ENCODE data around the gene TMEM143. TPM values are rescaled to one million over a fixed set of nuclear protein-coding genes. Genes with fewer than 3 reads are reported as not detected.

TMEM143 gene
- total and polyA plus RNA-seq, 2 of the 8 experiments (the other 6 are each of a cell fraction or from before 2014, with no cell fraction given) = 14.2 to 19.1 TPM

DNA sequence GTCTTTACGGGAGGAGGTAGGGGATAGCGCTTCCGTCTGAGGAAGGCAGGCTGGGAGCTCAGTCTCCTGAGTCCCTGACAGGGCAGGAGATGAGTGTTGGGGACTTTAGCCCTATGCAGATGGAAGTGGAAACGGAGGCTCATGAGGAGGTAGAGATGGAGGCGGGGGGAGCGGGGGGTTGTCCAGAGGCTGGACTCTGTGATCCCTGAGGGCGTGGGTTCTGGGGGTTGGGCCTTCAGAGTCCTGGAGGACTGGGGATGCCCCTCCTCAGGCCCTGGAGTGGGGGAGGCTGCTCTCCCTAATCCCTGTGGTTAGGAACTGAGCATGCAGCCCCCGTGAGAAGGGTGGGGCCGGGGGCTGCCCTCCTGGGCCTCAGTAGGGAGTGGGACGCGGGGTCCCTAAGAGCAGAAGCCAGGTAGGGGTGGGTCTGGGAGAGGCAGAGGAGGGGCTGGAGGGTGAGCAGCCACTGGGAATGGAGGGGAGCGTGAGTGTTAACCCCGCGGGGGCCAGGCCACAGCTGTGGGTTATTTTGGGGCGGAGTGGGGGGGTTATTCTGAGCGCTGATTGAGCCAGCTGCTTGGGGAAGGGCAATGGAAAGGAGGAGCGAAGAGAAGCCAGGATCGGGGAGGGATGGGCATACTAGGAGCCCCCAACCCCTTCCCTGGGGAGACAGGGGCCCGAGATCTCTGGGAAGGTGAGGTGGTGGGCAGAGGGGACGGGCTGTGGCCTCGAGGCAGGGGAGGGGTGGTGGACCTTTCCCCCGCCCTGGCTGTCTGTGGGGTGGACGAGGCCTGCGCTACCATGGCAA, 32.5 kb upstream of the TMEM143 start:
- CTCF ChIA-PET (ENCODE audit: partially characterized antibody) = interaction anchor here (0.7 to 0.9 kb wide), 2 partner anchors 36 to 66 kb away, joined by 3 read pairs; no protein-coding TSS in a partner anchor

More for the DNA sequence above, 32.5 kb upstream of the TMEM143 start:
- Histone ChIP-seq H4K5ac (ENCODE audit: insufficient read length, low read depth, low read length) (no peak overlapping the region), H3K4ac (replicated peaks; ENCODE audit: insufficient read length, low read depth, low read length) (no peak overlapping the region), H4K8ac (ENCODE audit: extremely low read depth, insufficient read depth, low read length) (0 out of 2 replicates have a peak overlapping the region, but pooled peaks have one; percentile 5), H4K20me1 (replicated peaks in 1 of 2; ENCODE audit: control insufficient read depth in 1 of 2, insufficient read depth in 2 of 2, low read length in 2 of 2) (no peaks in the 10 kb centered on the region), H3K79me2 (ENCODE audit: control insufficient read depth in 1 of 2, insufficient read depth in 2 of 2, low read length in 2 of 2) (no peaks in the 10 kb centered on the region), H3K4me3 (ENCODE audit: extremely low read depth in 1 of 4, insufficient read depth in 2 of 4, low read depth in 3 of 4, low read length in 4 of 4) (peak overlapping the region in 1 of 4 experiments; percentile 65; a peak in 1 of 8 replicates), H3K9ac (replicated peaks in 1 of 4; ENCODE audit: extremely low read depth in 1 of 4, low read depth in 3 of 4, low read length in 3 of 4) (no peak overlapping the region), H3K23ac (ENCODE audit: insufficient read length) (no peak overlapping the region), H3K4me2 (ENCODE audit: insufficient read depth in 1 of 2, low read depth in 2 of 2, low read length in 2 of 2) (peak overlapping the region; percentile 8 to 81; a peak in 2 of 4 replicates), H3K56ac (replicated peaks; ENCODE audit: insufficient read length, low read depth, low read length) (no peak overlapping the region), H2BK20ac (ENCODE audit: low read length) (no peak overlapping the region), H2AFZ (ENCODE audit: low read length) (no peak overlapping the region), H2BK15ac (ENCODE audit: low read length) (peak overlapping the region; percentile 12; the same call in 1 of the 2 replicates), H3K79me1 (ENCODE audit: low read depth, low read length) (no peaks in the 10 kb centered on the region), H3K14ac (ENCODE audit: insufficient read length) (no peak overlapping the region), H4K91ac (replicated peaks; ENCODE audit: insufficient read length, low read length) (no peak overlapping the region), H3K27me3 (replicated peaks in 1 of 4; ENCODE audit: control insufficient read depth in 3 of 4, extremely low read depth in 1 of 4, insufficient read depth in 3 of 4, low read length in 3 of 4) (peaks cover 6 to 50% (median 42%) of the 10 kb centered on the region in 4 experiments), H2BK120ac (replicated peaks; ENCODE audit: low read depth, low read length) (no peak overlapping the region), H3K4me1 (replicated peaks in 1 of 4; ENCODE audit: control insufficient read depth in 3 of 4, insufficient read depth in 4 of 4, low read length in 3 of 4) (peaks cover 3 to 50% (median 36%) of the 10 kb centered on the region in 4 experiments), H3K9me3 (ENCODE audit: insufficient read depth in 2 of 2, low read depth in 1 of 2, low read length in 1 of 2) (no peaks in the 10 kb centered on the region), H2BK12ac (ENCODE audit: low read depth, low read length) (no peak overlapping the region), H2AK5ac (ENCODE audit: low read depth, low read length) (peak overlapping the region; percentile 39; the same call in 1 of the 2 replicates), H3K27ac (ENCODE audit: low read depth, low read length) (no peak overlapping the region), H2BK5ac (ENCODE audit: low read depth, low read length) (no peak overlapping the region; the same call in 1 of the 2 replicates), H3K18ac (ENCODE audit: extremely low read depth, low read length) (no peak overlapping the region), H3K23me2 (ENCODE audit: low read depth, low read length) (peaks cover 28% of the 10 kb centered on the region), H3K36me3 (ENCODE audit: control insufficient read depth in 2 of 4, insufficient read depth in 4 of 4, low read length in 3 of 4) (no peaks in the 10 kb centered on the region)
- peak in 1 of 2 experiments; percentile 60 for DNase-seq (ENCODE audit: low read depth in 1 of 2, low spot score in 2 of 2)
- POLR2A ChIA-PET (ENCODE audit: partially characterized antibody) = interaction anchor here (0.7 to 4.0 kb wide), 10 partner anchors 7 to 223 kb away, joined by 3 to 20 read pairs (median 4); partner anchors contain the start of genes SPHK2, SYNGR4 and TMEM143
- no peak for FAIRE-seq
- TF ChIP-seq SP4 (IDR thresholded peaks at IDR 0.05; ENCODE audit: low read length) (no peak), ZNF274 (IDR thresholded peaks at IDR 0.05; ENCODE audit: borderline replicate concordance, extremely low read depth, low read length) (no peak), EP300 (IDR thresholded peaks at IDR 0.05; ENCODE audit: borderline replicate concordance in 1 of 2, low read depth in 2 of 2, low read length in 2 of 2) (no peak), NANOG (IDR thresholded peaks at IDR 0.05; ENCODE audit: insufficient read depth, low read depth, low read length, poor library complexity, severe bottlenecking) (no peak), POLR2A (IDR thresholded peaks at IDR 0.05; ENCODE audit: control extremely low read depth in 1 of 2, low read depth in 2 of 2, low read length in 2 of 2) (no peak), KDM1A (IDR thresholded peaks at IDR 0.05; ENCODE audit: borderline replicate concordance, low read length) (no peak), KDM5A (IDR thresholded peaks at IDR 0.05; ENCODE audit: low read length) (no peak), POLR2AphosphoS5 (IDR thresholded peaks at IDR 0.05; ENCODE audit: low read depth, low read length) (no peak)
- TF ChIP-seq, protein P1, sequence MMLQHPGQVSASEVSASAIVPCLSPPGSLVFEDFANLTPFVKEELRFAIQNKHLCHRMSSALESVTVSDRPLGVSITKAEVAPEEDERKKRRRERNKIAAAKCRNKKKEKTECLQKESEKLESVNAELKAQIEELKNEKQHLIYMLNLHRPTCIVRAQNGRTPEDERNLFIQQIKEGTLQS (IDR thresholded peaks at IDR 0.05; ENCODE audit: insufficient read depth, low read depth, low read length) = no peak
- 54% methylated on average over 21 of the region's 24 CpGs; no CpG with 5 or more reads in 1 of the 2 experiments for WGBS, 2 experiments (ENCODE audit: extremely low coverage in 1 of 2, insufficient coverage in 1 of 2, insufficient read length in 1 of 2, insufficient replicate concordance in 2 of 2, low coverage in 1 of 2, low lambda C conversion rate in 2 of 2, missing lambda C conversion rate in 1 of 2)
